Ishikawa (cell line): ENCODE data around the gene PCP4.

ENCODE experiments used
- CEBPB ChIP-seq: IDR thresholded peaks from 2 replicates; pipeline ENCODE4 v1.6.1; 2012
- CREB1 ChIP-seq: IDR thresholded peaks from 2 replicates; pipeline ENCODE4 v1.6.1; 2012; ENCODE audit warnings: low read depth
- EGR1 ChIP-seq: IDR thresholded peaks from 2 replicates; pipeline ENCODE4 v1.6.1; 2012
- EP300 ChIP-seq: IDR thresholded peaks from 2 replicates; pipeline ENCODE4 v1.6.1; 2012; ENCODE audit warnings: borderline replicate concordance
- FOXM1 ChIP-seq: IDR thresholded peaks from 2 replicates; pipeline ENCODE4 v1.6.1; 2012; ENCODE audit warnings: low read depth, borderline replicate concordance
- NFIC ChIP-seq: IDR thresholded peaks from 2 replicates; pipeline ENCODE4 v1.6.1; 2012
- RAD21 ChIP-seq: IDR thresholded peaks from 2 replicates; pipeline ENCODE4 v1.6.1; 2012; ENCODE audit warnings: low read depth
- TAF1 ChIP-seq: IDR thresholded peaks from 2 replicates; pipeline ENCODE4 v1.6.1; 2012; ENCODE audit warnings: low read depth, mild to moderate bottlenecking
- TCF12 ChIP-seq: IDR thresholded peaks from 2 replicates; pipeline ENCODE4 v1.6.1; 2012; ENCODE audit warnings: low read depth
- TEAD4 ChIP-seq: IDR thresholded peaks from 2 replicates; pipeline ENCODE4 v1.6.1; 2012
- YY1 ChIP-seq: IDR thresholded peaks from 2 replicates; pipeline ENCODE4 v1.6.1; 2012; ENCODE audit warnings: low read depth
- ZBTB7A ChIP-seq: IDR thresholded peaks from 2 replicates; pipeline ENCODE4 v1.6.1; 2012; ENCODE audit warnings: low read depth
- TF ChIP-seq, protein P1 (sequence below): IDR thresholded peaks from 2 replicates; pipeline ENCODE4 v1.6.1; 2012
- TF ChIP-seq, protein P2 (sequence below): IDR thresholded peaks from 2 replicates; pipeline ENCODE4 v1.6.1; 2012; ENCODE audit warnings: low read depth, mild to moderate bottlenecking
- TF ChIP-seq, protein P3 (sequence below): IDR thresholded peaks from 2 replicates; pipeline ENCODE4 v1.6.1; 2012

Gene PCP4

DNA sequence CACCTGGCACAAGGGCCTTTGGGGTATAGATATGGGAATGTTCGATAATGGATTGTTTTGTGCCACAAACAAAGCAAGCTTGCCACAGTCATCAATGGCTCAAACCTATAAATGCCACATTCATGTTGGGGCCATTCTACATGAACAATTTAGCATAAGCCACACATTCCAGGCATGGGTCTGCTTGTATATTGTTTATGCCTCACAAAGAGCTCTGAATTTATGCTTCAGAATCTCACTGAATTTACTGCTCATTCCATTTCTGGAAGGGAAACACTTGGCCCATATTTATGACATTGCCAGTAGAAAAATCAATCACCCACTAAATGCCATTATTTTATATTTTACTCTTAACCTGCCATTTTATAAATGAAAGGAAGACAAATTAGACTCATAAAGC is 6.4 kb downstream of the PCP4 start:
- TF ChIP-seq NFIC, result no peak
- no peak for TF ChIP-seq EP300
- TF ChIP-seq, protein P1, sequence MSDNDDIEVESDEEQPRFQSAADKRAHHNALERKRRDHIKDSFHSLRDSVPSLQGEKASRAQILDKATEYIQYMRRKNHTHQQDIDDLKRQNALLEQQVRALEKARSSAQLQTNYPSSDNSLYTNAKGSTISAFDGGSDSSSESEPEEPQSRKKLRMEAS, result no peak
- TF ChIP-seq CREB1, result no peak
- TF ChIP-seq, protein P2, sequence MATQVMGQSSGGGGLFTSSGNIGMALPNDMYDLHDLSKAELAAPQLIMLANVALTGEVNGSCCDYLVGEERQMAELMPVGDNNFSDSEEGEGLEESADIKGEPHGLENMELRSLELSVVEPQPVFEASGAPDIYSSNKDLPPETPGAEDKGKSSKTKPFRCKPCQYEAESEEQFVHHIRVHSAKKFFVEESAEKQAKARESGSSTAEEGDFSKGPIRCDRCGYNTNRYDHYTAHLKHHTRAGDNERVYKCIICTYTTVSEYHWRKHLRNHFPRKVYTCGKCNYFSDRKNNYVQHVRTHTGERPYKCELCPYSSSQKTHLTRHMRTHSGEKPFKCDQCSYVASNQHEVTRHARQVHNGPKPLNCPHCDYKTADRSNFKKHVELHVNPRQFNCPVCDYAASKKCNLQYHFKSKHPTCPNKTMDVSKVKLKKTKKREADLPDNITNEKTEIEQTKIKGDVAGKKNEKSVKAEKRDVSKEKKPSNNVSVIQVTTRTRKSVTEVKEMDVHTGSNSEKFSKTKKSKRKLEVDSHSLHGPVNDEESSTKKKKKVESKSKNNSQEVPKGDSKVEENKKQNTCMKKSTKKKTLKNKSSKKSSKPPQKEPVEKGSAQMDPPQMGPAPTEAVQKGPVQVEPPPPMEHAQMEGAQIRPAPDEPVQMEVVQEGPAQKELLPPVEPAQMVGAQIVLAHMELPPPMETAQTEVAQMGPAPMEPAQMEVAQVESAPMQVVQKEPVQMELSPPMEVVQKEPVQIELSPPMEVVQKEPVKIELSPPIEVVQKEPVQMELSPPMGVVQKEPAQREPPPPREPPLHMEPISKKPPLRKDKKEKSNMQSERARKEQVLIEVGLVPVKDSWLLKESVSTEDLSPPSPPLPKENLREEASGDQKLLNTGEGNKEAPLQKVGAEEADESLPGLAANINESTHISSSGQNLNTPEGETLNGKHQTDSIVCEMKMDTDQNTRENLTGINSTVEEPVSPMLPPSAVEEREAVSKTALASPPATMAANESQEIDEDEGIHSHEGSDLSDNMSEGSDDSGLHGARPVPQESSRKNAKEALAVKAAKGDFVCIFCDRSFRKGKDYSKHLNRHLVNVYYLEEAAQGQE, result no peak
- no peak for TF ChIP-seq TAF1
- no peak for TF ChIP-seq ZBTB7A
- TF ChIP-seq, protein P3, sequence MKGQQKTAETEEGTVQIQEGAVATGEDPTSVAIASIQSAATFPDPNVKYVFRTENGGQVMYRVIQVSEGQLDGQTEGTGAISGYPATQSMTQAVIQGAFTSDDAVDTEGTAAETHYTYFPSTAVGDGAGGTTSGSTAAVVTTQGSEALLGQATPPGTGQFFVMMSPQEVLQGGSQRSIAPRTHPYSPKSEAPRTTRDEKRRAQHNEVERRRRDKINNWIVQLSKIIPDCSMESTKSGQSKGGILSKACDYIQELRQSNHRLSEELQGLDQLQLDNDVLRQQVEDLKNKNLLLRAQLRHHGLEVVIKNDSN, result no peak
- no peak for TF ChIP-seq EGR1
- TF ChIP-seq CEBPB, result no peak
- no peak for TF ChIP-seq TCF12
- TF ChIP-seq FOXM1, result no peak
- TF ChIP-seq YY1, result no peak
- TF ChIP-seq RAD21, result no peak
- TF ChIP-seq TEAD4, result no peak

DNA sequence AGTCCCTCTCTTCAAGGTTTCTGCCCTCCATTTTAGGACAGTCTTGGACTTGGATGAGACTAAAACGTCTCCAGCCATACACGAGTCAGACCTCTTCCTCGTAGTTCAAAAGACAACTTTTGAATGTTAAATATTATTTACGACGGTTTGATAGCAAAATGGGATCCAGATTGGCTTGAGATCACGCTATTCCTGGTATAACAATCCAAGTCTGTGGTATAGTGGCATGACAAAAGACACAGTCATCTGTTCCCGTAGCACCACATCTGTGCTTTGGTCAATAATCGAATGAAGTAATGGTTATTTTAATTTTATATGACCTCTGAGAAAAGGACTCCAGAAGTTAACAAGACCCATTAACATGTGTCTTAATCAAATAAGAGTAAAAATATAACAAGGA is 7.0 kb downstream of the PCP4 start:
- no peak for TF ChIP-seq TEAD4
- TF ChIP-seq NFIC, result no peak
- no peak for TF ChIP-seq FOXM1
- TF ChIP-seq YY1, result no peak
- TF ChIP-seq CEBPB, result no peak
- TF ChIP-seq TAF1, result no peak
- TF ChIP-seq, protein P2, result no peak
- TF ChIP-seq, protein P1, result no peak
- no peak for TF ChIP-seq EGR1
- TF ChIP-seq EP300, result no peak
- no peak for TF ChIP-seq TCF12
- no peak for TF ChIP-seq CREB1
- TF ChIP-seq ZBTB7A, result no peak
- no peak for TF ChIP-seq RAD21
- TF ChIP-seq, protein P3, result no peak

DNA sequence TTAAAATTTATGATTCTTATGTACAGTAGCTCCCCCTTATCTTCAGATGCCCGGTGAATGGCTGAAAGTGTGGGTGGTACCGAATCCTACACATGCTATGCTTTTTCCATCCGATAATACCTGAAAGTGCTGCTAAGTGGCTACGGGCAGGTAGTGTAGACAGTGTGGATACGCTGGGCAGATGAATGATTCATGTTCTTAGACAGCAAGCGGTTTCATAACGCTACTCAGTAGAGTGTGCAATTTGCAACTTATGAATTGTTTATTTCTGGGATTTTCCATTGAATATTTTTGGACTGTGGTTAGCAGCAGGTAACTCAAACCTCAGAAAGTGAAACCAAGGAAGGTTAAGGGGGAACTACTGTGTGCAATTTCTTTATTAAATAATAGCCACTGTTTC is 7.5 kb downstream of the PCP4 start:
- no peak for TF ChIP-seq ZBTB7A
- no peak for TF ChIP-seq RAD21
- TF ChIP-seq, protein P1, result no peak
- TF ChIP-seq, protein P3, result no peak
- no peak for TF ChIP-seq YY1
- TF ChIP-seq, protein P2, result no peak
- TF ChIP-seq CEBPB, result no peak
- no peak for TF ChIP-seq CREB1
- TF ChIP-seq TAF1, result no peak

DNA sequence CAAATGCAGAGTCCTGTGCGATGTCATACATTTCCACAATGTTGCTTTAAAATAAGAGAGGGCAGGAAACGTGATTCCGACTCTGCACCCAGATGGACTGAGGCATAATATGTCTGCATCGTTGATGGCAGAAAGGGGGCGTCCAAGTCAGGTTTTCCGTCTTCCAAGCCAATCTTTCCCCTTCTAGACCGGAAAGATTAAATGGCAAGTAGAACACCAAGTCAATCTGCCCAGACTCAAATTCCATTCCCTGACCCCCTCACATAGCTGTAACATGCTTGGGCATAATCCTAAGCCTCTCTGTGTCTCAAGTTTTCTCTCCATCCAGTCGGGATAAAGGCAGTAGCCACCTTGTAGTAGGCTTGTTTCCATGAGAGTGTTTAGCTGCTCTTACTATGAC is 14.4 kb downstream of the PCP4 start:
- TF ChIP-seq, protein P2, result no peak
